ENCODE data around the gene SIGLEC5. TPM values are rescaled to one million over a fixed set of nuclear protein-coding genes. Genes with fewer than 3 reads are reported as not detected.

Gene SIGLEC5
- polyA plus RNA-seq, 1 of the 3 experiments (the other 2 are of a cell fraction), result not detected

DNA sequence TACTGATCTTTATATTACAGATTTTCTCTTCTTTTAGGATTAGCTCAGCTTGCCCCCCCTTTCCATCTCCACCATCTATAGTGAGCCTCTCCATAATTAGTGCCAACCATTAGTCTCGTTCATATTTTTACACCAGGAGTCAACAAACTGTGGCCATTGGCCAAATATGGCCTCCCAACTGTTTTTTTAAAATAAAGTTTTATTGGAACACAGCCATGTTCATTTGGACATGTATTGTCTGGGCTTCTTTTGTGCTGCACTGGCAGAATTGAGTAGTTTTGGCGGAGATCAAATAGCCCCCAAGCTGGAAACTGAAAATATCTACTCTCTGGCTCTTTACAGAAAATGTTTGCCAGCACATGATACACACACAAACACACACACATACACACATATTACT lies 40.7 kb downstream of the SIGLEC5 start:
- Histone ChIP-seq H3K4me2 (no peak overlapping the region), H3K4me3 (ENCODE audit: low read depth in 2 of 2, low read length in 1 of 2) (no peak overlapping the region), H3K9ac (no peak overlapping the region), H2AFZ (ENCODE audit: low read depth) (no peak overlapping the region), H3K4me1 (ENCODE audit: control insufficient read depth in 1 of 2, insufficient read depth in 2 of 2, low read depth in 1 of 2, low read length in 1 of 2) (peaks cover 0 to 11% of the 10 kb centered on the region in 2 experiments; a peak in 1 of 4 replicates), H3K79me2 (ENCODE audit: insufficient read depth) (no peaks in the 10 kb centered on the region), H3K9me3 (0 out of 2 replicates have a peak, but pooled peaks cover 9% of the 10 kb centered on the region), H3F3A (replicated peaks; ENCODE audit: insufficient read depth) (no peaks in the 10 kb centered on the region), H3K9me2 (no peaks in the 10 kb centered on the region), H3K27ac (ENCODE audit: low read depth in 2 of 2, low read length in 1 of 2) (no peak overlapping the region), H4K20me1 (ENCODE audit: insufficient read depth) (no peaks in the 10 kb centered on the region), H3K27me3 (ENCODE audit: insufficient read depth) (no peaks in the 10 kb centered on the region), H3K36me3 (replicated peaks in 1 of 2; ENCODE audit: control insufficient read depth in 1 of 2, insufficient read depth in 2 of 2, low read length in 1 of 2) (peaks cover 34 to 53% of the 10 kb centered on the region in 2 experiments)
- no peak for DNase-seq
- ChIA-PET CTCF (no interaction called here), POLR2A (no interaction called here)
- WGBS (ENCODE audit: low lambda C conversion rate), result 89% methylated on average over 2 of the region's 2 CpGs
- TF ChIP-seq FOXJ3 (CRISPR knock-in tag; IDR thresholded peaks at IDR 0.05) (no peak), JUND (IDR thresholded peaks at IDR 0.05) (no peak), RFX5 (IDR thresholded peaks at IDR 0.05; ENCODE audit: low read length) (no peak), YY1 (IDR thresholded peaks at IDR 0.05; ENCODE audit: low read depth) (no peak), ELF1 (IDR thresholded peaks at IDR 0.05) (no peak)

DNA sequence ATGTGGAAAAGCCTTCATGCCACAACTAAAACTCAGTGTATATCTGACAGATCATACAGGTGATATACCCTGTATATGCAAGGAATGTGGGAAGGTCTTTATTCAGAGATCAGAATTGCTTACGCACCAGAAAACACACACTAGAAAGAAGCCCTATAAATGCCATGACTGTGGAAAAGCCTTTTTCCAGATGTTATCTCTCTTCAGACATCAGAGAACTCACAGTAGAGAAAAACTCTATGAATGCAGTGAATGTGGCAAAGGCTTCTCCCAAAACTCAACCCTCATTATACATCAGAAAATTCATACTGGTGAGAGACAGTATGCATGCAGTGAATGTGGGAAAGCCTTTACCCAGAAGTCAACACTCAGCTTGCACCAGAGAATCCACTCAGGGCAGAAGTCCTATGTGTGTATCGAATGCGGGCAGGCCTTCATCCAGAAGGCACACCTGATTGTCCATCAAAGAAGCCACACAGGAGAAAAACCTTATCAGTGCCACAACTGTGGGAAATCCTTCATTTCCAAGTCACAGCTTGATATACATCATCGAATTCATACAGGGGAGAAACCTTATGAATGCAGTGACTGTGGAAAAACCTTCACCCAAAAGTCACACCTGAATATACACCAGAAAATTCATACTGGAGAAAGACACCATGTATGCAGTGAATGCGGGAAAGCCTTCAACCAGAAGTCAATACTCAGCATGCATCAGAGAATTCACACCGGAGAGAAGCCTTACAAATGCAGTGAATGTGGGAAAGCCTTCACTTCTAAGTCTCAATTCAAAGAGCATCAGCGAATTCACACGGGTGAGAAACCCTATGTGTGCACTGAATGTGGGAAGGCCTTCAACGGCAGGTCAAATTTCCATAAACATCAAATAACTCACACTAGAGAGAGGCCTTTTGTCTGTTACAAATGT lies 42.7 kb downstream of the SIGLEC5 start:
- Histone ChIP-seq H3K36me3 (replicated peaks in 1 of 2; ENCODE audit: control insufficient read depth in 1 of 2, insufficient read depth in 2 of 2, low read length in 1 of 2) (peaks cover 50 to 73% of the 10 kb centered on the region in 2 experiments), H3K4me1 (ENCODE audit: control insufficient read depth in 1 of 2, insufficient read depth in 2 of 2, low read depth in 1 of 2, low read length in 1 of 2) (no peaks in the 10 kb centered on the region), H3K9ac (no peak overlapping the region), H4K20me1 (ENCODE audit: insufficient read depth) (no peaks in the 10 kb centered on the region), H3K27ac (ENCODE audit: low read depth in 2 of 2, low read length in 1 of 2) (no peak overlapping the region), H3K79me2 (ENCODE audit: insufficient read depth) (no peaks in the 10 kb centered on the region), H3K9me2 (no peaks in the 10 kb centered on the region), H3K9me3 (0 out of 2 replicates have a peak, but pooled peaks cover 9% of the 10 kb centered on the region), H2AFZ (ENCODE audit: low read depth) (no peak overlapping the region), H3K4me3 (ENCODE audit: low read depth in 2 of 2, low read length in 1 of 2) (peak overlapping the region in 1 of 2 experiments; percentile 4; a peak in 1 of 4 replicates), H3K27me3 (ENCODE audit: insufficient read depth) (no peaks in the 10 kb centered on the region), H3F3A (replicated peaks; ENCODE audit: insufficient read depth) (no peaks in the 10 kb centered on the region), H3K4me2 (no peak overlapping the region)
- DNase-seq, result no peak
- 92% methylated on average over 8 of the region's 9 CpGs for WGBS (ENCODE audit: low lambda C conversion rate)
- ChIA-PET POLR2A (no interaction called here), CTCF (no interaction called here)
- TF ChIP-seq, protein P1, sequence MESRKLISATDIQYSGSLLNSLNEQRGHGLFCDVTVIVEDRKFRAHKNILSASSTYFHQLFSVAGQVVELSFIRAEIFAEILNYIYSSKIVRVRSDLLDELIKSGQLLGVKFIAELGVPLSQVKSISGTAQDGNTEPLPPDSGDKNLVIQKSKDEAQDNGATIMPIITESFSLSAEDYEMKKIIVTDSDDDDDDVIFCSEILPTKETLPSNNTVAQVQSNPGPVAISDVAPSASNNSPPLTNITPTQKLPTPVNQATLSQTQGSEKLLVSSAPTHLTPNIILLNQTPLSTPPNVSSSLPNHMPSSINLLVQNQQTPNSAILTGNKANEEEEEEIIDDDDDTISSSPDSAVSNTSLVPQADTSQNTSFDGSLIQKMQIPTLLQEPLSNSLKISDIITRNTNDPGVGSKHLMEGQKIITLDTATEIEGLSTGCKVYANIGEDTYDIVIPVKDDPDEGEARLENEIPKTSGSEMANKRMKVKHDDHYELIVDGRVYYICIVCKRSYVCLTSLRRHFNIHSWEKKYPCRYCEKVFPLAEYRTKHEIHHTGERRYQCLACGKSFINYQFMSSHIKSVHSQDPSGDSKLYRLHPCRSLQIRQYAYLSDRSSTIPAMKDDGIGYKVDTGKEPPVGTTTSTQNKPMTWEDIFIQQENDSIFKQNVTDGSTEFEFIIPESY (IDR thresholded peaks at IDR 0.05; ENCODE audit: borderline replicate concordance, low read depth), result no peak
- TF ChIP-seq GATA2 (CRISPR knock-in tag; IDR thresholded peaks at IDR 0.05) (no peak), NFIC (IDR thresholded peaks at IDR 0.05; ENCODE audit: borderline replicate concordance) (no peak), RCOR1 (IDR thresholded peaks at IDR 0.05; ENCODE audit: low read length) (no peak), MXI1 (IDR thresholded peaks at IDR 0.05; ENCODE audit: low read depth, low read length) (no peak), EP300 (IDR thresholded peaks at IDR 0.05; ENCODE audit: borderline replicate concordance in 1 of 2, low read depth in 1 of 2, low read length in 1 of 2) (no peak)
- TF ChIP-seq, protein P2, sequence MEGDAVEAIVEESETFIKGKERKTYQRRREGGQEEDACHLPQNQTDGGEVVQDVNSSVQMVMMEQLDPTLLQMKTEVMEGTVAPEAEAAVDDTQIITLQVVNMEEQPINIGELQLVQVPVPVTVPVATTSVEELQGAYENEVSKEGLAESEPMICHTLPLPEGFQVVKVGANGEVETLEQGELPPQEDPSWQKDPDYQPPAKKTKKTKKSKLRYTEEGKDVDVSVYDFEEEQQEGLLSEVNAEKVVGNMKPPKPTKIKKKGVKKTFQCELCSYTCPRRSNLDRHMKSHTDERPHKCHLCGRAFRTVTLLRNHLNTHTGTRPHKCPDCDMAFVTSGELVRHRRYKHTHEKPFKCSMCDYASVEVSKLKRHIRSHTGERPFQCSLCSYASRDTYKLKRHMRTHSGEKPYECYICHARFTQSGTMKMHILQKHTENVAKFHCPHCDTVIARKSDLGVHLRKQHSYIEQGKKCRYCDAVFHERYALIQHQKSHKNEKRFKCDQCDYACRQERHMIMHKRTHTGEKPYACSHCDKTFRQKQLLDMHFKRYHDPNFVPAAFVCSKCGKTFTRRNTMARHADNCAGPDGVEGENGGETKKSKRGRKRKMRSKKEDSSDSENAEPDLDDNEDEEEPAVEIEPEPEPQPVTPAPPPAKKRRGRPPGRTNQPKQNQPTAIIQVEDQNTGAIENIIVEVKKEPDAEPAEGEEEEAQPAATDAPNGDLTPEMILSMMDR (IDR thresholded peaks at IDR 0.05), result no peak
